GM21576 (cell line): ENCODE data around the gene ATP2B1.

Experiments used
- ATAC-seq: cut with Tn5 transposase; IDR thresholded peaks from one replicate; pipeline ENCODE4 v1.9.1; 2021; ENCODE audit warnings: mild to moderate bottlenecking, moderate library complexity; ENCODE audit not compliant: unreplicated experiment

The ATP2B1 gene

GRCh38 chr12:89662623-89663022, 46.0 kb downstream of the ATP2B1 start:
- ATAC-seq = no peak

DNA sequence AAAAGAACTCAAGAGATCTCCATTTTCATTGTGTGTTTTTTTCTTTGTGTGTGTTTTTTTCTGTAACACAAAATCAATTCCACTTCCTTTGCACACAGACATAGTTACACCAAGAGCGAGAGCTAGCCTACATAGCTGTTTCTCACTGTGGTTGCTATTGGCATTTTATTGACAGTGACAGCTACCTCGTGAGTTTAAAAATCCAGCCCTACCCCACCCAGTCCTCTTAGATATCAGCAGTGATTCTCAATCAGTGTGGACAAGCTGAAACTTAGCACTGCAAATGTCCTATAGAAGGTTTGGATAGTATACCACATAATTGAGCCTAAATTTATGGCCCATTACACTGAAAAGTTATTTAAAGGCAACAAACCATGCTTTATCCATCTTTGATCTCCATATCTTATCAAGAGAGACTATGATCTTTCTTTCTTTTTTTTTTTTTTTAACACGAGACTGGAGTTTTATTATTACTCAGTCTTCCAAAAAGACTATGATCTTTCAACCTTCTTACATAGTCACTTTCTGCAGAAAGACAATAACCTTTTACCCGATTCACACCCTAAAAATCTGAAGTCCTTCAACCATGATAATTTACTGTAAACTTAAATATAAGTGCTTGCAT, 46.8 kb downstream of the ATP2B1 start:
- ATAC-seq = no peak

DNA sequence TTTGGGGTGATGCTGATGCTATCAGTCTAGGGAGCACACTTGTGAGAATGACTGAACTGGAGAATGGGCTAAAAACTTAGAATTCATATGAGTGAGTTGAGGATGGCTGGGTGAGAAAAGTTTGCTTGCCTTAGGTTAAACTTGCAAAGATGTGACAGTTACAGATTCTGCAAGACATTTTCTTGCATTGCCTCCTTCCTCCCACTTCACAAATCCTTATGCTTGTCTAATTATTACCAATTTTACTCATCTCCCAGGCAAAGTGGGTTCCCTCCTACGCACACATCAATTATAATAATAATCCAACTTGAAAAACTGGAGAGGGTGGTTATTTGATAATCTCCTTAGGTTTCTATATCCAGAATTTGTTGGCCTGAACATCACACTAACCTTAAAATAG, 50.9 kb downstream of the ATP2B1 start:
- ATAC-seq = no peak

- no peak for ATAC-seq
Measured at GRCh38 chr12:89657066-89657465, 51.6 kb downstream of the ATP2B1 start.

- no peak for ATAC-seq
Measured at GRCh38 chr12:89655841-89656240, 52.8 kb downstream of the ATP2B1 start.

GRCh38 chr12:89651192-89651591, 57.4 kb downstream of the ATP2B1 start:
- ATAC-seq = no peak

GRCh38 chr12:89650239-89650638, 58.4 kb downstream of the ATP2B1 start:
- ATAC-seq = no peak

GRCh38 chr12:89649820-89650219, 58.8 kb downstream of the ATP2B1 start:
- no peak for ATAC-seq

DNA sequence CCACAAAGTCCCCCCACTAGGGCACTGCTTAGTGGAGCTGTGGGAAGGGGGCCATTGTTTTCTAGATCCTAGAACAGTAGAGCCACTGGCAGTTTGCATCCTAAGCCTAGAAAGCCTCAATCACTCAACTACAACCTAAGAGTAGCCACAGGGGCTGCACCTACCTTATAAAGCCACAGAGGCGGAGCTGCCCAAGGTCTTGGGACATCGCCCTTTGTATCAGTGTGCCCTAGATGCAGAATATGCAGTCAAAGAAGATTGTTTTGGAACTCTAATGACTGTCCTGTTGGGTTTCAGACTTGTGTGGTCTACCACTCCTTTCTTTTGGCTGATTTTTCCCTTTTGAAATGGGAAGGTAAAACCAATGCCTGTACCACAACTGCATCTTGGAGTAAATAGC, 59.5 kb downstream of the ATP2B1 start:
- ATAC-seq = no peak

GRCh38 chr12:89648211-89648930, 60.3 kb downstream of the ATP2B1 start:
- no peak for ATAC-seq

DNA sequence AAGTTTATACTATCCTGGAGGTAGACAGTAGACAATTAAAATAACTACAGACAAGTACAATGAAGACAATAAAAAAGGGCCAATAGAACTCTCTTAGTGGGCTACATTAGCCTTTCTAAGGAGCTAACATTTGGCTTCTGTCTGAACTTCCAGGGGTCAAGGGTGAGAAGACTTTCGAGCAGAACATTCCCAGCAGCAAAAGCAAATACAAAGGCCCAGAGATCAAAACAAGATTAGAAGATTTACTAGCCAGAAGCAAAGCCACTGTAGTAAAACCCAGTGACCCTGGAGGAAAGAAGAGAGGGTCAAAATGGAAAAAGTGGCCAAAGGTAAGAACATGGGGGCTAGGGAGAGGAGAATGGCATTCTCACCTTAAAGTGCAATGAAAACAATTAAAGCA, 63.2 kb downstream of the ATP2B1 start:
- no peak for ATAC-seq

GRCh38 chr12:89642959-89643358, 65.7 kb downstream of the ATP2B1 start:
- ATAC-seq = no peak

DNA sequence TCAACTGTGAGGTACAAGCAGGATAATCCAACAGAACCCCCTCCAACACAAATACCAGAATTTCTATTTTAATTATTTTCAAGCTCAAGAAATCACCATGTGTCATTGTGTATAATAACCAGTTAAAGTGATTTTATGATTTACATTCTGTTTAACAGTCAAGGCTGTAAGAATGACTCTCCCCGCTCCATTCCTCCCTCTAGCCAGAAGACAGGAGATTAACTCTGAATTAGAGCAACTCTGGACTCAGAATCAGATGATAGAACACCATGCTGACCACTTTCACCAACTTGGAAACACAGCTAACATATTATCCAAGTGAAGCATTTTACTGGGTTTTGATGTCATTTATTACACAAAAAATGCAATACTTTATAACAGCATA, 71.9 kb downstream of the ATP2B1 start:
- ATAC-seq = no peak

- no peak for ATAC-seq
Measured at GRCh38 chr12:89636052-89636775, 72.4 kb downstream of the ATP2B1 start.

DNA sequence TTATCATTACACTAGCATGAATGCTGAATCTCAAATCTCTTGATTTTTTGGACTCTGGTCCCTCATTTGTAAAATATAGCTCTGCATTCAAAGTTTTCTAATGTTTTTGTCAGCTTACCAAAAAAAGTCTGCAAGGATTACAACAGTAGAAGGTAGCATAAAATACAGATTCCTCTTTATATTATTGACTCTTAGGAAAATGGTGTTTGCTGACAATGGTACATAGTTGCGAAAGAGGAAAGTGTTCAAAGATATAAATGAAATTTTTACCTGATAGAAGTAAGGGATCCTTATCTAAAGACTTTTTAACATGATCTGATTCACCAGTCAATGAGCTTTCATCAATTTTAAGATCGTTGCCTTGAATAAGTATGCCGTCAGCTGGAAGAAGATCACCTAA, 74.1 kb downstream of the ATP2B1 start:
- no peak for ATAC-seq

- ATAC-seq = no peak
Measured at GRCh38 chr12:89632778-89633177, 75.9 kb downstream of the ATP2B1 start.

DNA sequence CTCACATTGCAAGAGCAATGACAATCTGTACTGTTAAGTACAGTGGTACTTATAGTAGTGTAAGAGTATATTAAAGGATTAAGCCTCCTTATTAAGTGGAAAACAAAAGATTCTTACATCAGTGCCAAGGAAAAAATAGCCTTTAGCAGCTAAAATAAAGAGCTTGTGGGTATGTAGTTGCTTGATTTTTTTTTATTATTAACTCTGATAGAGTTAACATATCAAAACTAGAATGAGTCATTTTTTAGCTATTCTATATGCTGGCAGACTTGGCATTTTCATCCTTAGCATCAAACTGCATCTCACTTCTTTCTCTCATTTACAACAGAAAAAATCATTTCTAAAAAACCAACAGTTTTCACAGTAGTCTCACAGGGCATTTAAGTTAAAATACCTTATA, 86.5 kb downstream of the ATP2B1 start:
- ATAC-seq = no peak

- ATAC-seq = no peak
Measured at GRCh38 chr12:89621521-89621920, 87.1 kb downstream of the ATP2B1 start.

DNA sequence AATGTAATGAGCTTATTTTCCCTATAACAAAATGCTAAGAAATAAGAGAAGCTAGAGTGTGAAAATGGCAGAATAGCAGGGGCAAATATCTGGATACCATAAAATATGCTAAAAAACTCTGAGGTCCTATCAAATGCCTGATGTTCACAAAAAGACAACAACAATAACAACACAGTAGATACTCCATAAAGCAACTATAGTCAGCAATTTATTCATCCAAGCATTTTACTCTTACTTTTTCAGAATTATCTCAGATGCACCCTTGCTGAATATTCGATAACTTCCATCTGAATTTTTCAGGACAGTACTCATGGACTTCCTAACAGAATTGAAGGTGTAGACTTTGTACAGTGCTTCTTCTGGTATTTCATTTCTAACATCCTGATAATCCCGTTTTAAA, 88.9 kb downstream of the ATP2B1 start:
- ATAC-seq = no peak

GRCh38 chr12:89618113-89618862, 90.3 kb downstream of the ATP2B1 start:
- no peak for ATAC-seq

GRCh38 chr12:89610366-89610765, 98.3 kb downstream of the ATP2B1 start:
- ATAC-seq = no peak
